ENCODE measurements around the gene SAT2. TPM values are rescaled to one million over a fixed set of nuclear protein-coding genes. Genes with fewer than 3 reads are reported as not detected.
"Not testable (repeated sequence)": the region's sequence is repeated elsewhere in the genome, so short reads cannot be mapped to it uniquely, and the experiment has no call there.

SAT2 gene
- total RNA-seq (2014; rRNA removed; shearing (Covaris generic)): 36.3 and 37.4 TPM in 2 replicates

GRCh38 chr17:7627250-7628121 lies at the start of gene SAT2:
TSS of gene SAT2 (minus strand) at chr17:7627821. CDS start at chr17:7627635, 186 bp downstream.
- DNase-seq (ENCODE audit: low read depth): peak; percentile 91

GRCh38 chr17:7676533-7676932 lies 48.9 kb upstream of the SAT2 start:
- DNase-seq (ENCODE audit: low read depth): no peak

- no peak for DNase-seq (ENCODE audit: low read depth)
Observed at GRCh38 chr17:7674934-7675333, 47.3 kb upstream of the SAT2 start.

GRCh38 chr17:7673239-7673638 lies 45.6 kb upstream of the SAT2 start:
- no peak for DNase-seq (ENCODE audit: low read depth)

- no peak for DNase-seq (ENCODE audit: low read depth)
Observed at GRCh38 chr17:7668482-7668881, 40.9 kb upstream of the SAT2 start.

- DNase-seq (ENCODE audit: low read depth): no peak
Observed at GRCh38 chr17:7667656-7668406, 40.2 kb upstream of the SAT2 start.

- no peak for DNase-seq (ENCODE audit: low read depth)
Observed at GRCh38 chr17:7656958-7657609, 29.5 kb upstream of the SAT2 start.

GRCh38 chr17:7655541-7655840 lies 27.9 kb upstream of the SAT2 start:
- no peak for DNase-seq (ENCODE audit: low read depth)

GRCh38 chr17:7654832-7655540 lies 27.4 kb upstream of the SAT2 start:
- DNase-seq (ENCODE audit: low read depth): no peak

- DNase-seq (ENCODE audit: low read depth): no peak
Observed at GRCh38 chr17:7652388-7653356, 25.1 kb upstream of the SAT2 start.

- no peak for DNase-seq (ENCODE audit: low read depth)
Observed at GRCh38 chr17:7651665-7652387, 24.2 kb upstream of the SAT2 start.

GRCh38 chr17:7651097-7651664 lies 23.6 kb upstream of the SAT2 start:
- DNase-seq (ENCODE audit: low read depth): no peak

- DNase-seq (ENCODE audit: low read depth): peak; percentile 29
Observed at GRCh38 chr17:7650509-7651096, 23.0 kb upstream of the SAT2 start, which contains the start of gene ATP1B2. TSS of gene ATP1B2 (plus strand) at chr17:7650926. CDS start at chr17:7651519, 593 bp downstream.

GRCh38 chr17:7647018-7647417 lies 19.4 kb upstream of the SAT2 start:
- no peak for DNase-seq (ENCODE audit: low read depth)

GRCh38 chr17:7646457-7646856 lies 18.8 kb upstream of the SAT2 start:
- no peak for DNase-seq (ENCODE audit: low read depth)

GRCh38 chr17:7644775-7645174 lies 17.2 kb upstream of the SAT2 start:
- peak; percentile 50 for DNase-seq (ENCODE audit: low read depth)

- DNase-seq (ENCODE audit: low read depth): not testable (repeated sequence)
Observed at GRCh38 chr17:7641635-7642034, 14.0 kb upstream of the SAT2 start.

GRCh38 chr17:7640783-7641182 lies 13.2 kb upstream of the SAT2 start:
- DNase-seq (ENCODE audit: low read depth): no peak

GRCh38 chr17:7636163-7636562 lies 8.5 kb upstream of the SAT2 start:
- no peak for DNase-seq (ENCODE audit: low read depth)

All from M059J (cell line).